ENCODE results near the gene FOXS1. TPM values are rescaled to one million over a fixed set of nuclear protein-coding genes. Genes with fewer than 3 reads are reported as not detected.
A peak's percentile ranks its signal among the peaks of the same experiment; 100 is the strongest.

FOXS1 gene
- total RNA-seq, 4 donors from 2014 or later, result 0.55 TPM; not detected in 3

DNA sequence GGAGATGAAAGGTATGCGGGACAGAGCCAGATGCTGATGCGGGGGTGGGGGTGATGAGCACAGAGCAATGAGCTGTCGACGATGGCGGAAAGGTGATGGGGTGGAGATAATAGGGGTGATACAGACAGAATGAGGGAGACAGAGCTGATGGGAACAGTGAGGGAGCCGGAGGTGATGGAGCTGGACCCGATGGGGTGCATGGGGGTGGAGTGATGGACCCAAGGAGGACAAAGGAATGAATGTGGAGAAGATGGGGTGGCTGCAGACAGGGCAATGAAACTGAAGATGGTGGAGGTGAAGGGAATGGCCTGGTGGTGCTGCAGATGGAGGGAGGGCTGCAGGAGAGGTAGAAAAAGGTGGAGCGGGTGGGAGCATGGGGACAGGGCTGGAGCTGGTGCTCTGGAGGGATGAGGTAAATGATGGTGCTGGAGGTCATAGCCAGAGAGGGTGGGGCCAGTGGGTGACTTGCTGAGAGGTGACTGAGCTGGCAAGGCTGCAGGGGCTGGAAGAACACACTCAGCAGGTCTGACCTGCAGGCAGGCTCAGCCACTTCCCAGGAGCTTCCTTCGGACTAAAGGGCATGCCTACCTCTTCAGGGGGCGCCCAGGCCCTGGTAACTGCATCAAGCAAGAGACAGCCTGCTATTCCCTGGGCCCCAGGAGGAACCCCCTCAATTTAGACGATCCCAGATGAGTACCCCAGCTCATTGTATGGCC, 6.0 kb upstream of the FOXS1 start:
- in situ Hi-C loops (cut with MboI; ENCODE audit: low pct_ligation_motif_present in 1 of 4, low pct_unique_long_range_greater_than_20kb in 1 of 4, low sequenced_read_pairs in 3 of 4) (loop anchor here in 1 of 4 donors (10.0 kb wide), 1 partner anchor 113 kb away; the partner anchor contains the start of gene XKR7), intact Hi-C loops (cut with DNase I; ENCODE audit: low total_unique reads) (no loop called here)

DNA sequence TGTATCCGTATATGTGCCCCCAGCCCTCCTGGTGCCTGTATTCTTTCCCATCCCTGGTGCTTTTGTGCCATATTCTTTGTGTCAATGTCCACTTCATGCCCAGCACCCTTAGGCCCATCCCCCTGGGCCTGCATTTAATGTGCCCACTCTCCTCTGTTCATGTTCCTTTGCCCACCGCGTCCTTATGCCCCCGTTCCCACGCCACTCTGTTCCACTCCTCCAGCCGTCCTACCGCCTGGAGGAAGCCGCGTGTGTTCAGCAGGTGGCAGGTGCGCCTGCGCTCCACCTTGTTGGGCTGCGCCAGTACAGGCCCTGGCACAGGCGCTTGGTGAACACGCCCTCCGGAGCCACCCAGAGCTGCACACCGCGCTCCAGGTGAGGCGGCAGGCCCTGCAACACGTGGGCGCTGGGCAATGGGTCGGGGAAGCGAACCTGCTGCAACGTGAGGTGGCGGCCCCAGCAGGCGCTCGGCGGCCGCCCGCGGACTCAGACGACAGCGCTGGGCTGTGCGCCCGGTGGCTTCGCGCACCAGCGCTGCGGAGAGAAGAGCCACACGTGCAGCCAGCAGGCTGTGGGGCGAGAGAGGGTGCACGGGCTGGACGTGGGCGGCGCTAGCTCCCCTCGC, 4.0 kb upstream of the FOXS1 start:
- Histone ChIP-seq H3K36me3 (no peaks in the 10 kb centered on the region), H3K27ac (no peak overlapping the region), H3K27me3 (peaks cover 34% of the 10 kb centered on the region), H3K9me3 (no peaks in the 10 kb centered on the region), H3K4me3 (no peak overlapping the region), H3K4me1 (peaks cover 0 to 5% (median 0%) of the 10 kb centered on the region in 4 donors)
- 29 to 31% methylated on average over 3 to 43 of the region's 45 CpGs for WGBS, 2 donors (ENCODE audit: low coverage in 1 of 2)
- TF ChIP-seq EP300 (IDR thresholded peaks at IDR 0.05; ENCODE audit: low read depth) (no peak), POLR2A (IDR thresholded peaks at IDR 0.05) (no peak), POLR2AphosphoS5 (IDR thresholded peaks at IDR 0.05) (no peak)
- TF ChIP-seq, protein P1, sequence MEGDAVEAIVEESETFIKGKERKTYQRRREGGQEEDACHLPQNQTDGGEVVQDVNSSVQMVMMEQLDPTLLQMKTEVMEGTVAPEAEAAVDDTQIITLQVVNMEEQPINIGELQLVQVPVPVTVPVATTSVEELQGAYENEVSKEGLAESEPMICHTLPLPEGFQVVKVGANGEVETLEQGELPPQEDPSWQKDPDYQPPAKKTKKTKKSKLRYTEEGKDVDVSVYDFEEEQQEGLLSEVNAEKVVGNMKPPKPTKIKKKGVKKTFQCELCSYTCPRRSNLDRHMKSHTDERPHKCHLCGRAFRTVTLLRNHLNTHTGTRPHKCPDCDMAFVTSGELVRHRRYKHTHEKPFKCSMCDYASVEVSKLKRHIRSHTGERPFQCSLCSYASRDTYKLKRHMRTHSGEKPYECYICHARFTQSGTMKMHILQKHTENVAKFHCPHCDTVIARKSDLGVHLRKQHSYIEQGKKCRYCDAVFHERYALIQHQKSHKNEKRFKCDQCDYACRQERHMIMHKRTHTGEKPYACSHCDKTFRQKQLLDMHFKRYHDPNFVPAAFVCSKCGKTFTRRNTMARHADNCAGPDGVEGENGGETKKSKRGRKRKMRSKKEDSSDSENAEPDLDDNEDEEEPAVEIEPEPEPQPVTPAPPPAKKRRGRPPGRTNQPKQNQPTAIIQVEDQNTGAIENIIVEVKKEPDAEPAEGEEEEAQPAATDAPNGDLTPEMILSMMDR (IDR thresholded peaks at IDR 0.05), result no peak
- intact Hi-C loops (cut with DNase I; ENCODE audit: low total_unique reads) (no loop called here), in situ Hi-C loops (cut with MboI; ENCODE audit: low pct_ligation_motif_present in 1 of 4, low pct_unique_long_range_greater_than_20kb in 1 of 4, low sequenced_read_pairs in 3 of 4) (loop anchor here in 1 of 4 donors (10.0 kb wide), 1 partner anchor 95 kb away; no protein-coding TSS in a partner anchor)
- DNase-seq, result peak; percentile 62

More for the DNA sequence above, 6.0 kb upstream of the FOXS1 start:
- 68 to 71% methylated on average over 8 to 11 of the region's 11 CpGs for WGBS, 2 donors (ENCODE audit: low coverage in 1 of 2)
- H3K27me3 ChIP-seq, result peaks cover 39% of the 10 kb centered on the region
- TF ChIP-seq POLR2A (IDR thresholded peaks at IDR 0.05), result no peak
- TF ChIP-seq, protein P1 (IDR thresholded peaks at IDR 0.05), result no peak
- TF ChIP-seq EP300 (IDR thresholded peaks at IDR 0.05; ENCODE audit: low read depth), result no peak
- TF ChIP-seq POLR2AphosphoS5 (IDR thresholded peaks at IDR 0.05), result no peak
- no peak overlapping the region for H3K27ac ChIP-seq
- H3K9me3 ChIP-seq, result no peaks in the 10 kb centered on the region
- no peak for DNase-seq
- H3K4me3 ChIP-seq, result no peak overlapping the region
- peaks cover 0 to 5% (median 0%) of the 10 kb centered on the region in 4 donors for H3K4me1 ChIP-seq
- H3K36me3 ChIP-seq, result no peaks in the 10 kb centered on the region

DNA sequence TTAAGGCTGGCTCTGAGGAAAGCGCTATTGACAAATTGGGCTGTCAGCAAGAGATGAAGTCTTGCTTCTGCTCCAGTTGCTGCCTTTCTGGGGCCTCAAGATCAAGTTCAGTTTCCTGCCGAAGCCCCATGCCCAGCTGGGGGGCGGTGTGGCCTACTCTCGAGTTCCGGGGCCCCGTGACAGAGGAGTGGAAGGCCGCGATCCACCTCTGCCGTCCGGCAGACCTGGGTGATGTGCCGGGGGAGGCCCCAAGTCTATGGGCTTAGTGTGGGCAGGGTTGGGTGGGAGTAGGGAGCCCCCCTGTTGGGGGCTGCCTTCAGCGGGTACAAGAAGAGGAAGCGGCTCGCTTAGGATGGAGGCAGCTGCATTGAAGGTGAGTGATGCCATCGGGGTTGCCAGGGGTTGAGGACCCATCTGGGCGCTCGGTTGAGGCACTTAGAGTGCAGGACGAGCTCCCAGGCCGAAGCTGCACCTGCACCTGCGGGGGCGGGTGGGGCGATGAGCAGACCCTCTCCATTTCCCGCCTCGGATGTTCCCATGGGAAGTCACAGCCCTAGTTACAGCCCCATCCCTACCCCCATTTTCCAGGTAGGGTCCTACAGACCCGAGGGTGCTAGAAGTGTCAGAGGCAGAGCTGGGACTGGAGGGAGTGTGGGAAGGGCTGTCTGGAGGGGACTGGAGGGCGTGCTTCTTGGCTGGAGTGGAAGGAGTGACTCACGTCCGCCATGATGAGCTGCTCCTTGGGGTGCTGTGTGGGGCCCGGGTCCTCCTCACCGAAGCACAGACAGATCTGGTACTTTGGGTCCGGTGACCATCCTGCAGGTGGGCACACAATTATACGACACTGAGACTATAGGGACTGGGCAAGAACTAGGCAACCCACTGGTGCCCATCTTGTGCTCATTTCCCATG, 2.9 kb upstream of the FOXS1 start:
- TF ChIP-seq EP300 (IDR thresholded peaks at IDR 0.05; ENCODE audit: low read depth) (no peak), POLR2AphosphoS5 (IDR thresholded peaks at IDR 0.05) (no peak)
- TF ChIP-seq, protein P1 (IDR thresholded peaks at IDR 0.05), result no peak
- DNase-seq, result no peak
- H3K4me3 ChIP-seq, result no peak overlapping the region
- H3K4me1 ChIP-seq, result peaks cover 0 to 5% (median 0%) of the 10 kb centered on the region in 4 donors
- H3K36me3 ChIP-seq, result no peaks in the 10 kb centered on the region
- in situ Hi-C loops (cut with MboI; ENCODE audit: low pct_ligation_motif_present in 1 of 4, low pct_unique_long_range_greater_than_20kb in 1 of 4, low sequenced_read_pairs in 3 of 4) (loop anchor here in 1 of 4 donors (10.0 kb wide), 1 partner anchor 96 kb away; no protein-coding TSS in a partner anchor), intact Hi-C loops (cut with DNase I; ENCODE audit: low total_unique reads) (no loop called here)
- 87% methylated on average over 30 of the region's 32 CpGs; no CpG with 5 or more reads in 1 of the 2 donors for WGBS, 2 donors (ENCODE audit: low coverage in 1 of 2)
- peaks cover 30% of the 10 kb centered on the region for H3K27me3 ChIP-seq
- no peaks in the 10 kb centered on the region for H3K9me3 ChIP-seq
- no peak overlapping the region for H3K27ac ChIP-seq
